ENCODE data around the gene CAPSL.

- TF ChIP-seq EZH2phosphoT487 (IDR thresholded peaks at IDR 0.05; ENCODE audit: borderline replicate concordance, low read length) (no peak), CTCF (IDR thresholded peaks at IDR 0.05; ENCODE audit: low read depth, low read length, poor library complexity, severe bottlenecking) (no peak)
Observed at GRCh38 chr5:35898952-35899660, 39.3 kb downstream of the CAPSL start.

Measured in DOHH2 (cell line).